ENCODE measurements around the gene ARHGEF26.

GRCh38 chr3:154254527-154254926 is 133.3 kb downstream of the ARHGEF26 start:
- no peak for TF ChIP-seq POLR2A (IDR thresholded peaks at IDR 0.05)
- no peak for TF ChIP-seq CTCF (IDR thresholded peaks at IDR 0.05)
